ENCODE measurements around the gene HNF1A. TPM values are rescaled to one million over a fixed set of nuclear protein-coding genes. Genes with fewer than 3 reads are reported as not detected.

Gene HNF1A
- total and polyA plus RNA-seq, 2 of the 13 experiments (the other 11 are each of a cell fraction or from before 2014, with no cell fraction given): 13.4 to 34.7 TPM

DNA sequence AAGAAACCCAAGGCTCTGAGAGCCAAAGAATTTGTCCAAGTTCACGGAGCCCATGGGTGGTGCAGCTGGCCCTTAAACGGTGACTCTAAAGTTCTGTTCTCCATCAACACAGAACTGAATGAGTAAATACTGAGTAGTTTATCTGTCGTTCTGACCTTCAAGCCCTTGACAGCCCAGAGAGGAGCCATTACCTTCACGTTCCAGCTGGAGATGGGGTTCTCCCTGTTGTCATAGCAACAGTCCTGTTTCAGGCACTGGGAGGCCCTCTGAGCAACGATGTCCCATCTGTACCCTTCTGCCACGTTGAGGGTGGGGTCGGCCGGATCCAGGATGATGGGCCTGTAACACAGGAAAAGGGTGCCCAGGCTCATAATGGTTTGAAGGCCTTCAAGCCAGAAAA is 45.5 kb downstream of the HNF1A start (continued):
- TF ChIP-seq HDAC1 (CRISPR knock-in tag; IDR thresholded peaks at IDR 0.05): no peak
- TF ChIP-seq EHMT2 (IDR thresholded peaks at IDR 0.05; ENCODE audit: borderline replicate concordance, low read depth, low read length): no peak
- TF ChIP-seq EP300 (IDR thresholded peaks at IDR 0.05; ENCODE audit: low read depth in 2 of 2, low read length in 2 of 2): 0 out of 4 replicates have a peak, but pooled peaks of 1 of the 2 experiments have one; percentile 9
- TF ChIP-seq EP300 (CRISPR knock-in tag; IDR thresholded peaks at IDR 0.05; ENCODE audit: borderline replicate concordance): no peak
- TF ChIP-seq, protein P1, sequence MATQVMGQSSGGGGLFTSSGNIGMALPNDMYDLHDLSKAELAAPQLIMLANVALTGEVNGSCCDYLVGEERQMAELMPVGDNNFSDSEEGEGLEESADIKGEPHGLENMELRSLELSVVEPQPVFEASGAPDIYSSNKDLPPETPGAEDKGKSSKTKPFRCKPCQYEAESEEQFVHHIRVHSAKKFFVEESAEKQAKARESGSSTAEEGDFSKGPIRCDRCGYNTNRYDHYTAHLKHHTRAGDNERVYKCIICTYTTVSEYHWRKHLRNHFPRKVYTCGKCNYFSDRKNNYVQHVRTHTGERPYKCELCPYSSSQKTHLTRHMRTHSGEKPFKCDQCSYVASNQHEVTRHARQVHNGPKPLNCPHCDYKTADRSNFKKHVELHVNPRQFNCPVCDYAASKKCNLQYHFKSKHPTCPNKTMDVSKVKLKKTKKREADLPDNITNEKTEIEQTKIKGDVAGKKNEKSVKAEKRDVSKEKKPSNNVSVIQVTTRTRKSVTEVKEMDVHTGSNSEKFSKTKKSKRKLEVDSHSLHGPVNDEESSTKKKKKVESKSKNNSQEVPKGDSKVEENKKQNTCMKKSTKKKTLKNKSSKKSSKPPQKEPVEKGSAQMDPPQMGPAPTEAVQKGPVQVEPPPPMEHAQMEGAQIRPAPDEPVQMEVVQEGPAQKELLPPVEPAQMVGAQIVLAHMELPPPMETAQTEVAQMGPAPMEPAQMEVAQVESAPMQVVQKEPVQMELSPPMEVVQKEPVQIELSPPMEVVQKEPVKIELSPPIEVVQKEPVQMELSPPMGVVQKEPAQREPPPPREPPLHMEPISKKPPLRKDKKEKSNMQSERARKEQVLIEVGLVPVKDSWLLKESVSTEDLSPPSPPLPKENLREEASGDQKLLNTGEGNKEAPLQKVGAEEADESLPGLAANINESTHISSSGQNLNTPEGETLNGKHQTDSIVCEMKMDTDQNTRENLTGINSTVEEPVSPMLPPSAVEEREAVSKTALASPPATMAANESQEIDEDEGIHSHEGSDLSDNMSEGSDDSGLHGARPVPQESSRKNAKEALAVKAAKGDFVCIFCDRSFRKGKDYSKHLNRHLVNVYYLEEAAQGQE (IDR thresholded peaks at IDR 0.05; ENCODE audit: borderline replicate concordance in 1 of 2, low read depth in 1 of 2, low read length in 2 of 2): no peak
- no peak for TF ChIP-seq NFE2 (CRISPR knock-in tag; IDR thresholded peaks at IDR 0.05)
- TF ChIP-seq DNMT1 (CRISPR knock-in tag; IDR thresholded peaks at IDR 0.05): no peak
- peak; percentile 87 for TF ChIP-seq RFX1 (IDR thresholded peaks at IDR 0.05)
- TF ChIP-seq TBX3 (IDR thresholded peaks at IDR 0.05; ENCODE audit: borderline replicate concordance): no peak
- no peak for TF ChIP-seq ZNF329 (CRISPR knock-in tag; IDR thresholded peaks at IDR 0.05; ENCODE audit: low read depth)
- TF ChIP-seq EED (CRISPR knock-in tag; IDR thresholded peaks at IDR 0.05): no peak
- 0 out of 2 replicates have a peak, but pooled peaks have one; percentile 17 for TF ChIP-seq THAP11 (CRISPR knock-in tag; IDR thresholded peaks at IDR 0.05)
- TF ChIP-seq ZNF768 (CRISPR knock-in tag; IDR thresholded peaks at IDR 0.05): no peak
- no peak for TF ChIP-seq SRSF4 (IDR thresholded peaks at IDR 0.05; ENCODE audit: low read depth, low read length, poor library complexity, severe bottlenecking)
- no peak for TF ChIP-seq DNMT3B (CRISPR knock-in tag; conservative IDR thresholded peaks at IDR 0.05)
- no peak for TF ChIP-seq CREB1 (IDR thresholded peaks at IDR 0.05)
- no peak for TF ChIP-seq CREB1 (CRISPR knock-in tag; IDR thresholded peaks at IDR 0.05)
- TF ChIP-seq RFX5 (IDR thresholded peaks at IDR 0.05; ENCODE audit: low read depth, low read length): peak; percentile 36; the same call in 1 of the 2 replicates
- TF ChIP-seq CENPT (CRISPR knock-in tag; IDR thresholded peaks at IDR 0.05; ENCODE audit: low read depth): no peak
- no peak for TF ChIP-seq ZNF709 (CRISPR knock-in tag; IDR thresholded peaks at IDR 0.05)
- TF ChIP-seq, protein P2, sequence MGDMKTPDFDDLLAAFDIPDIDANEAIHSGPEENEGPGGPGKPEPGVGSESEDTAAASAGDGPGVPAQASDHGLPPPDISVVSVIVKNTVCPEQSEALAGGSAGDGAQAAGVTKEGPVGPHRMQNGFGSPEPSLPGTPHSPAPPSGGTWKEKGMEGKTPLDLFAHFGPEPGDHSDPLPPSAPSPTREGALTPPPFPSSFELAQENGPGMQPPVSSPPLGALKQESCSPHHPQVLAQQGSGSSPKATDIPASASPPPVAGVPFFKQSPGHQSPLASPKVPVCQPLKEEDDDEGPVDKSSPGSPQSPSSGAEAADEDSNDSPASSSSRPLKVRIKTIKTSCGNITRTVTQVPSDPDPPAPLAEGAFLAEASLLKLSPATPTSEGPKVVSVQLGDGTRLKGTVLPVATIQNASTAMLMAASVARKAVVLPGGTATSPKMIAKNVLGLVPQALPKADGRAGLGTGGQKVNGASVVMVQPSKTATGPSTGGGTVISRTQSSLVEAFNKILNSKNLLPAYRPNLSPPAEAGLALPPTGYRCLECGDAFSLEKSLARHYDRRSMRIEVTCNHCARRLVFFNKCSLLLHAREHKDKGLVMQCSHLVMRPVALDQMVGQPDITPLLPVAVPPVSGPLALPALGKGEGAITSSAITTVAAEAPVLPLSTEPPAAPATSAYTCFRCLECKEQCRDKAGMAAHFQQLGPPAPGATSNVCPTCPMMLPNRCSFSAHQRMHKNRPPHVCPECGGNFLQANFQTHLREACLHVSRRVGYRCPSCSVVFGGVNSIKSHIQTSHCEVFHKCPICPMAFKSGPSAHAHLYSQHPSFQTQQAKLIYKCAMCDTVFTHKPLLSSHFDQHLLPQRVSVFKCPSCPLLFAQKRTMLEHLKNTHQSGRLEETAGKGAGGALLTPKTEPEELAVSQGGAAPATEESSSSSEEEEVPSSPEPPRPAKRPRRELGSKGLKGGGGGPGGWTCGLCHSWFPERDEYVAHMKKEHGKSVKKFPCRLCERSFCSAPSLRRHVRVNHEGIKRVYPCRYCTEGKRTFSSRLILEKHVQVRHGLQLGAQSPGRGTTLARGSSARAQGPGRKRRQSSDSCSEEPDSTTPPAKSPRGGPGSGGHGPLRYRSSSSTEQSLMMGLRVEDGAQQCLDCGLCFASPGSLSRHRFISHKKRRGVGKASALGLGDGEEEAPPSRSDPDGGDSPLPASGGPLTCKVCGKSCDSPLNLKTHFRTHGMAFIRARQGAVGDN (CRISPR knock-in tag; IDR thresholded peaks at IDR 0.05): no peak
- TF ChIP-seq, protein P3, sequence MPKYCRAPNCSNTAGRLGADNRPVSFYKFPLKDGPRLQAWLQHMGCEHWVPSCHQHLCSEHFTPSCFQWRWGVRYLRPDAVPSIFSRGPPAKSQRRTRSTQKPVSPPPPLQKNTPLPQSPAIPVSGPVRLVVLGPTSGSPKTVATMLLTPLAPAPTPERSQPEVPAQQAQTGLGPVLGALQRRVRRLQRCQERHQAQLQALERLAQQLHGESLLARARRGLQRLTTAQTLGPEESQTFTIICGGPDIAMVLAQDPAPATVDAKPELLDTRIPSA (CRISPR knock-in tag; IDR thresholded peaks at IDR 0.05; ENCODE audit: borderline replicate concordance): no peak
- TF ChIP-seq CEBPG (CRISPR knock-in tag; IDR thresholded peaks at IDR 0.05): no peak

Measured in HepG2 (cell line).